Ascending aorta (tissue), 2 donors: Measurements from ENCODE around the gene METTL9. TPM values are rescaled to one million over a fixed set of nuclear protein-coding genes. Genes with fewer than 3 reads are reported as not detected.
"Not testable (repeated sequence)": the region's sequence is repeated elsewhere in the genome, so short reads cannot be mapped to it uniquely, and the experiment has no call there.

Experiments used
- DNase-seq, 2 donors: peaks; one replicate each; pipeline ENCODE4 v3.0.0-alpha.2; 2019; ENCODE audit warnings: low spot score in 2 of 2
- H3K27ac ChIP-seq, 2 donors: fragments of 200-600 bp; sonication (generic); one replicate each; pipeline ENCODE4 v1.5.1; 2016 to 2017; ENCODE audit warnings: mild to moderate bottlenecking in 1 of 2
- H3K27me3 ChIP-seq: fragments of 200-600 bp; sonication (generic); one replicate; pipeline ENCODE4 v1.5.1; 2017
- H3K36me3 ChIP-seq, 2 donors: fragments of 200-600 bp; sonication (generic); one replicate each; pipeline ENCODE4 v1.5.1; 2016
- H3K4me1 ChIP-seq, 2 donors: fragments of 200-600 bp; sonication (generic); one replicate each; pipeline ENCODE4 v1.5.1; 2016 to 2017; ENCODE audit warnings: mild to moderate bottlenecking in 1 of 2
- H3K4me3 ChIP-seq, 2 donors: fragments of 200-600 bp; sonication (generic); one replicate each; pipeline ENCODE4 v1.5.1; 2016 to 2017; ENCODE audit warnings: mild to moderate bottlenecking in 1 of 2
- H3K9me3 ChIP-seq, 2 donors: fragments of 200-600 bp; sonication (generic); one replicate each; pipeline ENCODE4 v1.5.1; 2016
- intact Hi-C: fragments of 100-400 bp; cut with DNase I; formaldehyde crosslinking; loops from one replicate; pipeline ENCODE4 v1.15.1; 2023
- total RNA-seq: library from RNA; depleted of rRNA; stranded (reverse); fragments of >200 nt; gene quantifications from one replicate; pipeline ENCODE4 v1.1.0, GENCODE V29; 2016
- TF ChIP-seq, protein P1 (sequence below), 3 experiments: fragments of 200-600 bp in 2 of 3; fragments of 450-650 bp in 1 of 3; sonication (generic) in 2 of 3; IDR thresholded peaks; one replicate each; pipeline ENCODE4 v1.5.1; 2016 to 2019; ENCODE audit warnings: antibody characterized with exemption in 3 of 3, mild to moderate bottlenecking in 1 of 3, moderate library complexity in 1 of 3

Gene METTL9
- total RNA-seq, 1 donor from 2014 or later, result 168 TPM

DNA sequence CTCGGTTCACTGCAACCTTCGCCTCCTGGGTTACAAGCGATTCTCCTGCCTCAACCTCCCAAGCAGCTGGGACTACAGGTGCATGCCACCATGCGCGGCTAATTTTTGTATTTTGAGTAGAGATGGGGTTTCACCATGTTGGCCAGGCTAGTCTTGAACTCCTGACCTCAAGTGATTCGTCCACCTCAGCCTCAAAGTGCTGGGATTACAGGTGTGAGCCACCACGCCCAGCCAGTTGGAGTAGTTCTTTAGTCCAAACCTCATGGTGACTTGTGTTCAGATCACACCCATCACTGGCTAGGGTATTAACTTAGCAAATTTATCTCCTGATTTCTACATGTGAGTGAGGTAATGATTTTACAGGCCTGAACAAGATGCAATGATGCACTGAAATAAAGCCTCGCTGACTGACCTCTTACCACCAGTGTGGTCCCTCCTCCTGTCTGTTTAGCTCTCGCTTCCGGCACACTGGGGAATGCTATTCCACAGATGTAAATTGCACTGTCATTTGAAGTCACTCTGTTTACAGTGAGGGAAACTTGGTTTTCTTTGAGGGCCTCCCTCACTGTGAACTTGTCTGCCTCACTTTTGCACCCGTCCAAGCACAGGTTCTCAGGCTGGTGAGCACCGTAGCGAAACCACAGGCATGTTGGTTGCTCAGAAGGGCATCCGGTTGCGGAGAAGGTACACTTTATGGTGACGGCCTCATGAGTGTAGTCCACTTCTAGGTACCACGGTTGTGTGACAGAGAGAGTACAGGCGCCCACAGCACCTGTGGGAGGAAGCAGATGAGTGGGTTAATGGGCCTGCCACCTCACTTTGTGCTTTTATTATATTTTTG is 47.6 kb downstream of the METTL9 start:
- TF ChIP-seq, protein P1, sequence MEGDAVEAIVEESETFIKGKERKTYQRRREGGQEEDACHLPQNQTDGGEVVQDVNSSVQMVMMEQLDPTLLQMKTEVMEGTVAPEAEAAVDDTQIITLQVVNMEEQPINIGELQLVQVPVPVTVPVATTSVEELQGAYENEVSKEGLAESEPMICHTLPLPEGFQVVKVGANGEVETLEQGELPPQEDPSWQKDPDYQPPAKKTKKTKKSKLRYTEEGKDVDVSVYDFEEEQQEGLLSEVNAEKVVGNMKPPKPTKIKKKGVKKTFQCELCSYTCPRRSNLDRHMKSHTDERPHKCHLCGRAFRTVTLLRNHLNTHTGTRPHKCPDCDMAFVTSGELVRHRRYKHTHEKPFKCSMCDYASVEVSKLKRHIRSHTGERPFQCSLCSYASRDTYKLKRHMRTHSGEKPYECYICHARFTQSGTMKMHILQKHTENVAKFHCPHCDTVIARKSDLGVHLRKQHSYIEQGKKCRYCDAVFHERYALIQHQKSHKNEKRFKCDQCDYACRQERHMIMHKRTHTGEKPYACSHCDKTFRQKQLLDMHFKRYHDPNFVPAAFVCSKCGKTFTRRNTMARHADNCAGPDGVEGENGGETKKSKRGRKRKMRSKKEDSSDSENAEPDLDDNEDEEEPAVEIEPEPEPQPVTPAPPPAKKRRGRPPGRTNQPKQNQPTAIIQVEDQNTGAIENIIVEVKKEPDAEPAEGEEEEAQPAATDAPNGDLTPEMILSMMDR (IDR thresholded peaks at IDR 0.05), result no peak
- no peaks in the 10 kb centered on the region for H3K4me1 ChIP-seq
- no peaks in the 10 kb centered on the region for H3K27me3 ChIP-seq
- intact Hi-C loops, result no loop called here
- H3K36me3 ChIP-seq, result no peaks in the 10 kb centered on the region
- no peak overlapping the region for H3K27ac ChIP-seq
- DNase-seq, result no peak
- H3K9me3 ChIP-seq, result no peaks in the 10 kb centered on the region
- no peak overlapping the region for H3K4me3 ChIP-seq

- TF ChIP-seq, protein P1 (IDR thresholded peaks at IDR 0.05), result no peak
- H3K4me1 ChIP-seq, result no peaks in the 10 kb centered on the region
- no peak overlapping the region for H3K27ac ChIP-seq
Observed at GRCh38 chr16:21647562-21648164, 48.3 kb downstream of the METTL9 start.

GRCh38 chr16:21649826-21650406 is 50.5 kb downstream of the METTL9 start:
- H3K4me1 ChIP-seq, DNase-seq, H3K27ac ChIP-seq, intact Hi-C loops, H3K4me3 ChIP-seq, H3K9me3 ChIP-seq, H3K36me3 ChIP-seq, H3K27me3 ChIP-seq: not testable (repeated sequence)

More at GRCh38 chr16:21647562-21648164, 48.3 kb downstream of the METTL9 start:
- H3K27me3 ChIP-seq, result no peaks in the 10 kb centered on the region
- no peak overlapping the region for H3K4me3 ChIP-seq
- DNase-seq, result no peak
- H3K36me3 ChIP-seq, result no peaks in the 10 kb centered on the region
- intact Hi-C loops, result no loop called here
- no peaks in the 10 kb centered on the region for H3K9me3 ChIP-seq

DNA sequence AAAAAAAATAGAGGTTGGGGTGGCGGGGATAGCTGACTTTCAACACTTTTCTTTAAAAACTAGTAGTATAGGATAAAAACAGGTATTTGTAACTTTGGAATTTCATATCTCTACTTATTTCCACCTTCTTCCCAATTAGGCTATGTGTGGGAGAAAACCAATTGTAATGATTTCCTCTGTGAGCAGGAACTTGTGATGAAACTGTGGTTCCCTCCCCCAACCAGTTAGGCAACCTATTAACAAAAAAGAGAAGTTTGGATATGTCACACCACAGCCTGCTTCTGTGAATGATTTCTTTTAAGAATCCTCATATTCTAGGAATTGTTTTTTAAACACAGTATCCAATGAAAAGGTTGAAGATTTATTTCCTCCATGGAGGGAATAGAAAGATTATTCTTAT is 51.1 kb downstream of the METTL9 start:
- no peaks in the 10 kb centered on the region for H3K4me1 ChIP-seq
- H3K4me3 ChIP-seq, result no peak overlapping the region
- DNase-seq, result no peak
- no peaks in the 10 kb centered on the region for H3K9me3 ChIP-seq
- no peaks in the 10 kb centered on the region for H3K36me3 ChIP-seq
- intact Hi-C loops, result no loop called here
- H3K27me3 ChIP-seq, result no peaks in the 10 kb centered on the region
- H3K27ac ChIP-seq, result no peak overlapping the region
- TF ChIP-seq, protein P1 (IDR thresholded peaks at IDR 0.05), result no peak

GRCh38 chr16:21651515-21651914 is 52.1 kb downstream of the METTL9 start:
- no peaks in the 10 kb centered on the region for H3K27me3 ChIP-seq
- H3K4me1 ChIP-seq, result no peaks in the 10 kb centered on the region
- peaks cover 0 to 7% of the 10 kb centered on the region in 2 donors for H3K36me3 ChIP-seq
- TF ChIP-seq, protein P1 (IDR thresholded peaks at IDR 0.05), result no peak
- intact Hi-C loops, result no loop called here
- DNase-seq, result no peak
- H3K4me3 ChIP-seq, result no peak overlapping the region
- no peaks in the 10 kb centered on the region for H3K9me3 ChIP-seq
- no peak overlapping the region for H3K27ac ChIP-seq

DNA sequence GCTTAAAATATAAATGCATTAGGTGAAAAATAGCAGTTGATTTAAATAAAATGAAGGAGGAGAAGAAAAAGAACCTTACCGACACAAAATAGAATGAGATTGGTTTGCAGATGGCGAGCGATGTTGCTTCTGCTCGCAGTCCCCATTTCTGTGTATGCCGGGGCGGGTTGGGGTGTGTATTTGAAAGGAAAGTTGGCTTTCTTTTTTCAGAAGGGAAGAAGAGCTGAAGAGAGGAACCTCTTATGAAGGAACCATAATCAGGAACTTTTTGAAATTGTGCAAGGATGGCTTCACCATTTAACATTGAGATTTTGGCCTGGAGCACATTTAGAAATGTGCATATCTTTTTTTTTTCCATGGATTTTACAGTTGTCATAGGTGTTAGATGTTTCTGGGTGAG is 53.1 kb downstream of the METTL9 start, which contains the start of gene IGSF6:
TSS of gene IGSF6 (minus strand) at position 156 of the 400 bp plus-strand sequence. CDS start at position 146, 10 bp downstream.
- Histone ChIP-seq H3K9me3 (no peaks in the 10 kb centered on the region), H3K27me3 (no peaks in the 10 kb centered on the region), H3K4me3 (no peak within 1 kb of the TSS), H3K27ac (no peak within 1 kb of the TSS), H3K36me3 (peaks cover 0 to 9% of the 10 kb centered on the region in 2 donors), H3K4me1 (no peaks in the 10 kb centered on the region)
- DNase-seq, result no peak
- TF ChIP-seq, protein P1 (IDR thresholded peaks at IDR 0.05), result no peak
- intact Hi-C loops, result no loop called here
